NCI-H1105 treated with DMSO at 0.1 percent for 48 hours (cell line): ENCODE results near the gene NR3C2.

Experiments used
- DNase-seq: peaks from one replicate; lab custom pipeline; 2025; lab: John Stamatoyannopoulos, UW

NR3C2 gene

DNA sequence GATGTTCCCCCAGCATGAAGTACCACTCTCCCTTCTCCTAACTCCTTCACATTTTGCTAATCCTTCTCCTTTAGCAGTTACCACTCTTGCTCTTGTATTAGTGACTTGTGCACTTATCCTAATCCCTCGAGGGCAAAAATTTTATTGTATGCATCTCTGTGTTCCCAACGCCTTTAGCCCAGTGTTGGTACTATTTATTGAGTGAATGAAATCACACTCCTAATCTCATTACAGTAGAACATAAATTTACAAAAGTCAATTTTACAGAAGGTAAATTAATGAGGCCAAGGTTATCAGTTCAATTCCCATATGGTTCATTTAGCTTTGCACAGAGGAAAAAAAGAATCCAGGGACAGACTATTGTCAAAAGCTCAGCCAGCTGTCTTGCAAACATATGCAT lies 178.4 kb downstream of the NR3C2 start:
- DNase-seq, result no peak

DNA sequence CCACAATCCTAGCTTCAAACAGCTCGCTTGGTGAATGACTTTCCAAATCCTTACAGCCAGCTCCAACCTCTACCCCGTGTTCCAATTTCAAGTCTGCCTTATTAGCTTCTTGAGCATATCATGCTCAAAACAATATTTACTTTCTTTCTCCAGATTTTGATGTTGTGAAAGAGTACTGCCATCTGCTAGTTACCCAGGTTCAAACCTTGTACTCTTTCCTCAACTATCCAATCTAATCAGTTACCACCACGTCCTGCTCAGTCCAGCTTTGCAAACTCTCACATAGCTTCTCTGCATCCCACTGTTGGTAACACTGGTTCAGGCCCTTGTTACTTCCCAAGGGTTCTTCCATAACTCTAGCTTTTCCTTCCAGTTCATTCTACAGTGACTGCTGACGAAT lies 179.1 kb downstream of the NR3C2 start:
- DNase-seq, result no peak

DNA sequence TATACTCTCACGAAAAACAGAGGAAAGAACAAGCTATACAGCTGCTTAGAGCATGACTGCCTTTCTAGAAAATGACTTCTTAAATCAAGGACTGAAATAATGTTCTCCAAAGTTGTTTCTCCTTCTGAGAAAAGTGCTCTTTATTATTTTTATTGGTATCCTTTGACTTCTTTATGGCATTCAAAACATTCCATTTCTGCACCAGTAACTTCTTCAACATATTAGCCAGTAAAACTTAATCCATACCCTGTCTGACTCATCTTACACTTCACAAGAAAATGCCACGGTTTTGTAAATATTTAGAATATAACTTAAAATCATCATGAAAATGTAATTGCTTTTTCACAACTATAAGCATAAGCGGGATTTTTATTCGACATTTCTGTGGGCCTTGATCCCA lies 180.4 kb downstream of the NR3C2 start:
- DNase-seq, result no peak

DNA sequence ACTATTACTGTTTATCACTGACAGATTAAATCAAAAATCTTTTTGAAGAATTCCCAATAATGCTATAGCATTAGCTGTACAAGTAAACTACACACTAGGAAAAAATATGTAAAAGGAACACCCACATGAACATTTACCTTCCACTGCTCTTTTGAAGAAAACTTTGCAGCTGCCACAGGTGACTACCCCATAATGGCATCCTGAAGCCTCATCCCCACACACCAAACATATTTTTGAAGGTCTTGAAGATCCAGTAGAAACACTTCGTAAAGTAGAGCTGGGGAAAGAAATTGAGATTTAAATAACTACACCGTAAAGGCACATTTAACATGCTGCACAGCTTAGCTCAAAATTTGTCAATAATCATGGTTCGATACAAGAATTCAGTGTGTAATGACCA lies 182.4 kb downstream of the NR3C2 start:
- no peak for DNase-seq

DNA sequence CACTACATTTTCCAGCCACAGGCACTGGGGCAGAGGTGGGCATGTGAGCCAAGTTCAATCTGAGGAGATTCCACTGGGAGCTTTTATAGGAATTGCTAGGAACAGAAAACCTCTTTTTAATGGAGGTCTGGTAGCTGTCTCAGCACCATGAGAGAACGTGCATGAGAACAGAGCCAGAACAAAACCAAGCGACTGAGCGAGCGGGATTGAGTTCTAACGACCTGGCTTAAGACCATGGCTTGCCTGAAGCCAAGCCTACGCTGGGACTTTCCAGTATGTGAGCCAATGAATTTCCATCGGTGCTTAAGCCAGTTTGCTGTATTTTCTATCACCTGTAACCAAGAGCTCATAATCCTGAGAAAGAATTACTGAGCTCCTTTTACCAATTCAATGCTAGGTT lies 183.7 kb downstream of the NR3C2 start:
- no peak for DNase-seq

DNA sequence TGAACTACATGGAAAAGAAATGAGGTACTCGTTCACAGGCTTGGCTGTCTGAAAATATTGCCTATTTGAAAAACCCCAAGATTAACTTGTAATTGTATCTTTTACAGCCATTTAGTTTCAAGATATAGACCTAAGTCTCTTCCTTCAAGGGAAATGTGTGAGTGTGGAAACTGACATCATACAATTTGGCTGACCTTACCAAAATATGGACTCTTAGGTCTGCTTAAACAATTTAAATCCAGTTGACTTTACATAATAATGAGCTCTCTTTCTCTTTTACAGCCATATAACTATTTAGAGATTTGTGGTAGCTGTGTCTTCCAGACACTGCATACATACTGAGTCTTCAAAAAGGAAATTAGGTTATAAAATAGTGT lies 186.9 kb downstream of the NR3C2 start:
- no peak for DNase-seq

DNA sequence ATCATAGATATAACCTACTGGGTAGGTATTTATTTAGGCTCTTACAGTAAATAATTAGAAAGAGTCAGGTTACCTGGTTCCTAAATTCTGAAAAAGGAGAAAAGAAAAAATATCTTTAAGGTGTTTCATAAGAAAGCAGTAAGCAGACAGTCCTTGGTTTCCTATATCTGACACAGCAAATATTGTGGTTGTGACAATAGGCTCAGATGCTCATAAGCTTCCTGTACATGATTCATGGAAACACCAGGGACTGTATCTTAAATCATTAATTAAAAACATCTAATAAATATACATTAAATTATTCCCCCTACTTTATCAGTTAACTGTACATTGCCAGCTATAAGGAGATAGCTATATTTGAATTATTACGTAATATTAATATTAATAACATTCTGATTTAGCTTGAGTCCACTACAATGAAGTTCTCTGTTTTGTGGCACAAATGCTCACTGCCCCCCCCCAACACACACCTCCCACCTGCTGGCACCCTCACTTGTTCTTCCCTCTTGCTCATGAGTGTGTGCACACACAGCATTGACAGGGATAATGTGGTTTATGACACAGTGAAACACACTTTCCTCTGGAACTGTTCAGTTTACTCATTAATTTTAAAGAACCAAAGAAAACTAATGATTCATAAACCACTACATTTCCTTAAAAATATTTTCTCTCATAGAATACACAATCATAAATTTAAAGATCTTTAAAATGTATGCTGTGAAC lies 187.4 kb downstream of the NR3C2 start:
- DNase-seq, result no peak

DNA sequence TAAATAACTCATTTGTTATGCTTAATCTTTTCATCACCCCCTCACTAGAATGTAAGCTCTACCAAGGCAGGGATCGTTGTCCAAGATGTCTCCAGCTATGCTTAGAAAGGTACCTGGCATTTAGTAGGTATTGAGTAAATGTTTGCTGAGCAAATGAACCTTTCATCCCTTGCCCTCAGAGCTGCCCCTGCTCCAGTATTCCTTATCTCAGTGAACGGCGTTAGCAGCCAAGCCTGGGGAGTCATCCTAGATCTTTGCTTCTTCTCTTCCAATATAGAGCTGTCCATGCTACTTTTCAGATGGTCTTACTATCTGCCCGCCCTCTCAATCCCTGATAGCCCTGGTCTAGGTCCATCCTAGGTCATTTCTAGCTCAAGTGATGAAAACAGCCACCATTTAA lies 188.4 kb downstream of the NR3C2 start:
- DNase-seq, result no peak

DNA sequence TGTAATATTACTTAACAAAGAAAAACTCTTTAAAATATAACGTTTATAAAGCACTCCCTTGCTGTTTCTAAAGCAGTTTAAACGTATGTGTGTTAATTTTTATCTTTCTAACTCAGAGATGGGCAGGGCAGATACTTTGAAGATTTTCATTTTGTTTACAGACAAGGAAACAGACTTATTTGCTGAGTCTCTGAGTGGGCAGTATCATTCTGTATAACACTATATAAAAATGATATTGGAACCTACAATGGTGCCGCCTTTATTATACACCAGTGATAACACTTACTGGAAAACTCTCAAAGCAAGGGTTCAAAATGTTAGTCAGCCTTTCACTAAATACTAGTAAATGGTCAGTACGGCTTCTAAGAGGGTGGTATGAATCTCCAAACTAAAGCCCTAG lies 193.4 kb downstream of the NR3C2 start:
- no peak for DNase-seq

DNA sequence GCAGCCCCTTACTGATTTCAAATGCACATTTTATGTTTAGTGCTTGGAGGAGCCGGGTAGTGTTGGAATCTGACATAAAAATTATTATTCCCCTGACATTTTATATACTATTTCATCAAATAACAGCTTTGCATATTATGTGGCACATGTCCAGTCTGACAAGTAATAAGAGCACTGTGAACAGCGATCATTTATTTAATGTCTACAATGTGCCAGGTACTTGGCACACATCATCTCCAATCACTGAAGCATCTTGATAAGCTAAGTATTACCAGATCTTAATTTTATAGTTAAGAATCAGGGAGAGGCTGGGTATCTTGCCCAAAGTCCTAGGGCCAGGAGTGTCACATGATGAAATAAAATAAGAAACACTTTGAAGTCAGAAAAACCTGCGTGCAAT lies 197.2 kb downstream of the NR3C2 start:
- no peak for DNase-seq

DNA sequence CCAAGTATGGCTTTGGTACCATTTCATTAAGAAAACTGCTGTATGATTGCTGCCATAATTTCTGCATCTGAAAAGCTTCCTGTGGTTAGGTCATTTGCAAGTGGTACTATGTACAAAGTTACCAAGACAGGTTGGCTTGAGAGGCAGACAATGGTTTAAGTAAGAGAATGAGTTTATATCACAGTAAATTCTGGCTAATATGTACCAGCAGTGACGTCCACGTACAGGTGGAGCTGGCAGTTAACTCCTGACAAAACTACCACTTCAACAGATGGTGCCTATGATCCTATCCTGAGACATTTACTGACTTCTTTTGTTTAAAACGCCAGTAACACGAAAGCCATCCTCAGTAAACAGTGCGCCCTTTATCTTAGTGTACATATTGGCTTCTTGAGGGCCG lies 198.4 kb downstream of the NR3C2 start:
- DNase-seq, result no peak

DNA sequence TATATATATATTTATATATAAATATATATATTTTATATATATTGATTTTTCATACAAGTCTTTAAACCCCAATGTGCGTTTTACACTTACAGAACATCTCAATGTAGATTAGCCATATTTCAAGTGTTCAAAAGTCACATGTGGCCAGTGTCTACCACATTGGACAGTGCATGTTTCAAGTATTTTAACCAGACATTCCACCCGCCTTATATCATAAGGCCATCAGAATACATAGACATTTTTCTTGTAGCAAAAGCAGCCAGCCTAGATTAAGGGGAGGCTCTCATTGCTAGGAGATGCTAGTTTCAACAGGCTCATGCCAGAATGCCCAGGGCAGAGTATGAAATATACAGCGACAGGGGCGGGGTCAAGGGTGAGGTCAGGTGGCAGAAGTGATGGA lies 202.0 kb downstream of the NR3C2 start:
- no peak for DNase-seq

DNA sequence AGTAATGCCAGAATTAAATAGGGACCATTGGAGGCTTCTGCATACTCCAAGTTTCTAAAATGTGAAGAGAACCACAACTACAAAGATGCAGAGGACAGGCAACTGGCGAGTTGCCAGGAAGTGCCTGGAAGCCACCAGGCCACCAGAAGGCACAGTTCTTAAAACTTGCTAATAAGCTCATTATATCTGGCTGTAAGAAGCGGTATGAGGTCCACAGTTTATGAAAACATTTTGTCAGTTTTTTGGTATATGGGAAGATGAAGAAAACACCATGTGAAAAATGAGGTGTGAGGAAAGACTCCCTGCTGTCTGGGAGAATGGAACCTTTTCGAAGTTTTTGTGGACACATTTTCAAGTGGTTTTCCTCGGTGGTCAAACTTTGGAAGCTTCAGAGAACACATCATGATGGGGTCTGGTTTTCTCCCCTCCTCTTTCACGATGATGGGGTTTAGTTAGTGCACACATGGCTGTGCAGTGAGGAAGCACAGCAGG lies 202.7 kb downstream of the NR3C2 start:
- DNase-seq, result no peak

DNA sequence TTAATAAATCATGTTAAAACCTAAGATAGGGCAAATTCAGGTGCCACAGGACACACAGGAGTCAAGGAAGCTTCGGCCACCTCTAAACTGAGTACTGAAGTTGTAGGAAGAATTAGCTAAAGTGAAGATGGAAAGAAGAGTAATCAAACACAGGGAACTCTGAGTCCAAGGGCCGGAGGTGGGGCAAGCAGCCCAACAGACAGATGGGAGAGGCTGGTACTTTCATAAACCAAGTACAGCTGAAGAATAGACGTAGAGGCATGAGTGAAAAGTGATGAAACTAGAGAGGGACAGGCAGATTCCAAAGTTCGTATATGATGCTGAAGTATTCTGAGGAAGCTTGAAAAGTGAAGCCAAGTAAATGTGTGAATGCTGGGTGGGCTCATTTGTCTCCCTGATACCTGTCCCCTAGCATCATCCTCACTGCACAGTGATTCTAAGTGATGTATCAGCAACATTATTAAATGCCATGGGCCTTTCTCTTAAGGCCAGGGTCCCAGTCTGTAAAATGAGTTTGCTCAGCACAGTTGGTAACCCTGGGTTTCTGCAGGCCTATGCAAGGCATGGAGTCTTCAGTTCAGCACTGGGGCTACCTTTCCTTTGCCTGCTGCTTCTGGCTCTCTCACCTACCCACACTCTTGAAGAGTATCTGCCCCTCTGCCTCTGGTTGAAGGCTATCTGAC lies 203.3 kb downstream of the NR3C2 start:
- DNase-seq, result no peak

DNA sequence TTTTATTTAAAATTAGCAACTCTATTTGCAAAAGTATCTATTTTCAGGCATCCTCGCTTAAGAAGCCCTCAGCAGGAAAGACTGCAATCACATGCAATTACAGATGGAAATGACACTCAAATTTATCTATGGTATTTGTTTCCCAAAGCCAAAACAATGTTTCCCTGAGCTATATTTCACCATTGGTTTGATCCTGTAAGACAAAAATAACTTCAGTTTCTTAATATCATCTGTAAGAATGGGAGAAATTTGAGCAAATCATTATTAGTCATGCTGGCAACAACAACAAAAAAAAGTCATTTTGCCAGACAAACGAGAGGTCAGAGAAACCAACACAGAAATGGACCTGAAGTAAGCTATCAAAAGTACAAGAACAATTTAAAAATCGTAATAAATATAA lies 204.1 kb downstream of the NR3C2 start:
- no peak for DNase-seq

DNA sequence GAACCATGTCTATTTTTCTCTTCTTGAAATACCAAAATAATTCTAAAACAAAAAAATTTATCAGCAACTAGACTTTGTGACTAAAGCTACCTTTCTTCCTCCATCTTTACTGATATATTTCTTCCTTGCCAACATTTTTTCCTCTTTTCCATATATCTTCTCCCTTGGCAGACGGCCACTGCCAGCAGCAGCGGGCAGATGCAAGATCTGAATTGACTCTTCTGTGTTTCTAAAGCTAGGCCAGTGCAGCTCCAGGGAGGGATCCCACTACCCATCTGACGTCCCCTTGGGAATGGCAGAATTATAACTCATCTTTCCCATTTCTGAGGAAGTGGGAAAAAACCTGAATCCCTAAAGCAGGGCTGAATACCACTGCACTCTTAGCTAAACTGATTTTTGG lies 206.4 kb downstream of the NR3C2 start:
- DNase-seq, result no peak

DNA sequence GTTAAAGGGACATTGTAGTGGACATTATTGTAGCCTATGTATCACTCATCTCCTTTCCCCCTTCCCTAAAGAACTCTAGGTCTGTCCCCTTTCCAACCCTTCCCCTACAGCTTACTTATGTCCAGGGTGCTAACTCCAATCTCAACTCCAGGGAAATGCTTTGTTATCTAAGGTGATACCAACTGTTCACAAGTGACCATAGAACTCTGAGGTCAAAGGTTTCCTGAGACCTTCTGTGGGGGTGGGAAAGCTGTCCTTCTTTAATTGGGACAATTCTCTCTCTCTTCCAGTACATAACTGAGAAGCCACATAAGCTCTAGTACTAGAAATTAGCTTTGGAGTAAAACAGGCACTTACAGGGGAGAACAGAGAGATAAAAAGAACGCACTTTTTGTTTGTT lies 212.4 kb downstream of the NR3C2 start:
- DNase-seq, result no peak

DNA sequence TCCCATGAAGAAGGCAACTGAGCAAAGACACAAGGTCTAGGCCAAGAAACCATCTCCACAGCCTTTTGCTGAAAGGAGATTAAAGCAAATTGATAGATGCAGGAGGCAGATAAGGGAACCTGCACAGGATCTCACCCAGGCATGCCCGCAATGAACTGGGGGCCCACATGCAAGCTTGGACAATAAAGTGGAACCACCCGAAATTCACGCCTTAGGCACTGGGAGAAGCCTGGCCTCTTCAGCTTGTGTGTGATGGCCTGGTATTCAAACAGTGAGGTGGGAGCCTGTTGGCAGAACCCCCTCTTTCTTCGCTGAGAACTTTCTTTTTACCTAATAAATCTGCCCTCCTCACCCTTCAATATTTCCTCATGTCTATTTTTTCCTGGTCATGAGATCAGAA lies 213.2 kb downstream of the NR3C2 start:
- DNase-seq, result no peak

DNA sequence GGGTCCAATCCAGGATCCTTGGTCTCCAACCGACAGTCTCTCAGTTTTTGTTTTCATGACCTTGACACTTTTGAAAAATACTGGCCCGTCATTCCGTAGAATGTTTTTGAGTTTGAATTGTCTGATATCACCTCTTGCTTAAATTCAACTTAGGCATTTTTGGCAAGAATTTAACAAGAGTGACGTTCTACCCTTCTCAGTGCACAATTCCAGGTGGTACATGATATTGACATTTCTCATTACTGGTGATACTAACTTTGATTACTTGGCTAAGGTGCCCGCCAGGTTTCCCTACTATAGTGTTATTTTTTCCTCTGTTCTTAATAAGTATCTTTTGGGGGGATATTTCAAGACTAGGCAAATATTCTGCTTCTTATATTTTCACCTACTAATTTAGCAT lies 215.1 kb downstream of the NR3C2 start:
- no peak for DNase-seq

DNA sequence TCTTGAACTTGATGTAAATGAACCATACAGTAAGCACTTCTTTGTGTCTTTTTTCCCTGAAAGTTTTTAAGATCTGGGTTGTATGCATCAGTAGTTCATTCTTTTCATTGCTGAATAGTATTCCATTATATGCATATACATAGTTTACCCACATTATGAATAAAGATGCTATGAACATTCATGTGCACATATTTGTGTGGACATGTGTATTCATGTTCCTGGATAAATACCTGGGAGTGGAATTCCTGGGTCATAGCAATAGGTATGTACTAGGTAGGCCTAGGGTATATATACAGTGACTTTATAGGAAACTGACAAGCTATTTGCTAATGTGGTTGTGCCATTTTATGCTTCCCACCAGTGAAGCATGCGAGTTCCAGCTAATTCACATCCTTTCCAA lies 215.9 kb downstream of the NR3C2 start:
- no peak for DNase-seq

DNA sequence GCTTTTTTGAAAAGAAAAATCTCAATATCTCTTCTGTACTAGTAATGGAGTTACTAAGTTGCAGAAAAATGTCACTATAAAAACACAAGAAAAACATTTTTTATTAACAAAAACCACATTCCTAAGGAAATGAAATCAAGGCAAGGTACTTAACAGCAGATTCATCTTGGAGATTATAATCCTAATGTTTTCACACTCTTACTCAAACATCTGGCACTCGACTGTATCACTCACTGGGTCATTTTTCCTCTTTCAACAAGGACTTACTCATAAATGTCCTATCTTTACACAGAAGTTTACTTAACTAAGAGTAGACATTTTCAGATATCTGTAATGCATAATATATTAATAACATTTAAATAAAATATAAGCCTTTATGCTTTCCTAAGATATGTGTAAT lies 216.6 kb downstream of the NR3C2 start:
- no peak for DNase-seq

DNA sequence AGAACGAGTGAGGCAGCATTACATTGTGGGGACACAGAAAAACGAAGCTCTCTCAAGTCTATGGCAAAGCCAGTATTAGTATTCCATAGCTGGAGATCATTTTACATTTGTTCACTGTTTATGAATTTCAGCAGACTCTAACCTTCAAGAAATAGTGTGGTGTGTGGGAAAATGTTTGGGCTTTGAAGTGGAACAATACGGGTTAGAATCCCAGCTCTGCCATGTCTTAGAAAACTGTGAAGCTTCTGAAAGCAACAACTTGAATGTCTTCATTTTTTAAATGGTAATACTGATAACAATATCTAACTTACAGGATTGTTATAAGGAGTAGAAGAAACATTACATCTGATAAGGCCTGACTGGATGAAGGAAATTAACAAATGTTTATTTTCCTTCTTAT lies 217.7 kb downstream of the NR3C2 start:
- DNase-seq, result no peak

DNA sequence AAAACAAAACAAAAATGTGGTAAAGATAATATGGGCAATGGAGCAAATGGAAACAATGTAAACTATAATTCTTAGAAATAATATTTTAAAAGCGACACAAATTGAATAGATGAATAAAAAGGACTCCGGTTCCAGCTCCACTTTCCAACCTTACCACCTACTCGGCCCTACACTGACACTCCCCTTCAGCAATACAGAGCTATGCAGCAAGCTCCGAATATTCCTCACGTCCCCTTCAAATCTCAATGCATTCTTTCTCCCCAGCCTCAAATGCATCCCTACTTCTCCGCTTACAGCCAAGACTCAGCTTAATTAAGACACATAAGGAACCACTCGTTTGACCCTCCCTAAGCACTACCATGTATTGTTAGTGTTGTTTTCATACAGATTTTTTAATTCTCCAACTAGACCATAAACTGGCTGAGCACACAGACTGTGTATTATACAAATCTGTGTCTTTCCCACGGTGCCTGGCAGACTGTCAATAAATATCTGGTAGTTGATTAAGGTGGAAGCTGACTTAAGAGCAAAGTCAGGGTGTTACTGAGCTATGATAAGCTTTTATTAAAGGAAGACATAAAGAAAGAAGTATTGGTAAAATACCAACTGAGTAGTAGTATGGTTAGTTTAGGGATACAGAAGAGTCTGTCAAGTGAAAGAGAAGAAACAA lies 219.1 kb downstream of the NR3C2 start:
- DNase-seq, result no peak
